Dermis microvascular lymphatic vessel endothelial cell (primary cell): ENCODE results near the gene HSD11B1L. TPM values are rescaled to one million over a fixed set of nuclear protein-coding genes. Genes with fewer than 3 reads are reported as not detected.

Experiments used
- DNase-seq, 2 donors: peaks; one replicate each; pipeline versions ENCODE4 v3.0.0 to v3.0.0-alpha.2; 2010; ENCODE audit warnings: low read depth in 2 of 2
- total RNA-seq: library from RNA; depleted of rRNA; stranded (reverse); fragments of >200 nt; gene quantifications from 2 replicates; pipeline ENCODE4 v1.2.1, GENCODE V29; 2014

HSD11B1L gene
- total RNA-seq, 1 donor from 2014 or later = 3.3 TPM

- DNase-seq = no peak
Observed at GRCh38 chr19:5666921-5667610, 13.8 kb upstream of the HSD11B1L start.

GRCh38 chr19:5667751-5668271 lies 13.0 kb upstream of the HSD11B1L start:
- DNase-seq = no peak

GRCh38 chr19:5669212-5669611 lies 11.6 kb upstream of the HSD11B1L start:
- no peak for DNase-seq

- DNase-seq = no peak
Observed at GRCh38 chr19:5671600-5671999, 9.2 kb upstream of the HSD11B1L start.

GRCh38 chr19:5672708-5673459 lies 7.9 kb upstream of the HSD11B1L start:
- DNase-seq = no peak

GRCh38 chr19:5673752-5674151 lies 7.1 kb upstream of the HSD11B1L start:
- no peak for DNase-seq

GRCh38 chr19:5674714-5675113 lies 6.1 kb upstream of the HSD11B1L start:
- no peak for DNase-seq

- no peak for DNase-seq
Observed at GRCh38 chr19:5676105-5676771, 4.6 kb upstream of the HSD11B1L start.

GRCh38 chr19:5676772-5677105 lies 4.1 kb upstream of the HSD11B1L start:
- no peak for DNase-seq

GRCh38 chr19:5677136-5677535 lies 3.7 kb upstream of the HSD11B1L start:
- DNase-seq = no peak

GRCh38 chr19:5677580-5677979 lies 3.2 kb upstream of the HSD11B1L start:
- no peak for DNase-seq

GRCh38 chr19:5678071-5678718 lies 2.6 kb upstream of the HSD11B1L start:
- DNase-seq = no peak

GRCh38 chr19:5679289-5680083 lies 1.3 kb upstream of the HSD11B1L start:
- DNase-seq = no peak

- DNase-seq = peak; percentile 16 to 57
Observed at GRCh38 chr19:5680084-5680436, 767 bp upstream of the HSD11B1L start.

- no peak for DNase-seq
Observed at GRCh38 chr19:5681391-5682106, 722 bp downstream of the HSD11B1L start.

- DNase-seq = no peak
Observed at GRCh38 chr19:5682107-5682482, 1.3 kb downstream of the HSD11B1L start.

GRCh38 chr19:5683177-5683886 lies 2.5 kb downstream of the HSD11B1L start:
- DNase-seq = no peak

- DNase-seq = no peak
Observed at GRCh38 chr19:5684694-5685430, 4.0 kb downstream of the HSD11B1L start.

GRCh38 chr19:5686326-5686646 lies 5.5 kb downstream of the HSD11B1L start:
- no peak for DNase-seq
